ENCODE measurements around the gene RNF121.
"Not testable (repeated sequence)": the region's sequence is repeated elsewhere in the genome, so short reads cannot be mapped to it uniquely, and the experiment has no call there.

RNF121 gene

GRCh38 chr11:71928737-71929443, at the start of gene RNF121:
Gene RNF121, plus strand, starts transcription at chr11:71929046. Its CDS starts 16 bp downstream, at chr11:71929062.
- peaks cover 62% of the 10 kb centered on the region for H3K79me2 ChIP-seq (ENCODE audit: low read length)
- peak; percentile 97 for DNase-seq

GRCh38 chr11:71885806-71886205, 43.0 kb upstream of the RNF121 start:
- not testable (repeated sequence) for H3K27ac ChIP-seq (ENCODE audit: low read length); H3K9ac ChIP-seq (ENCODE audit: low read length); H3K4me1 ChIP-seq (ENCODE audit: low read length); DNase-seq; H3K36me3 ChIP-seq (replicated peaks; ENCODE audit: insufficient read depth, low read length); H3F3A ChIP-seq (ENCODE audit: insufficient read depth, low read length); H4K20me1 ChIP-seq (ENCODE audit: insufficient read depth, low read length); H2AFZ ChIP-seq (ENCODE audit: low read length); H3K4me3 ChIP-seq (ENCODE audit: low read length); H3K4me2 ChIP-seq (ENCODE audit: low read depth, low read length); H3K9me3 ChIP-seq (replicated peaks; ENCODE audit: insufficient read depth, low read length); H3K27me3 ChIP-seq (replicated peaks; ENCODE audit: insufficient read depth, low read length); H3K9me2 ChIP-seq (replicated peaks; ENCODE audit: insufficient read depth, low read length); H3K79me2 ChIP-seq (ENCODE audit: low read length)

More at GRCh38 chr11:71928737-71929443, at the start of gene RNF121:
- Histone ChIP-seq H4K20me1 (ENCODE audit: insufficient read depth, low read length) (no peaks in the 10 kb centered on the region), H3K9me2 (replicated peaks; ENCODE audit: insufficient read depth, low read length) (no peaks in the 10 kb centered on the region), H3K4me3 (ENCODE audit: low read length) (peak within 1 kb of the TSS; percentile 94), H3K4me2 (ENCODE audit: low read depth, low read length) (peak within 1 kb of the TSS; percentile 83), H3K4me1 (ENCODE audit: low read length) (peaks cover 11% of the 10 kb centered on the region), H2AFZ (ENCODE audit: low read length) (peak within 1 kb of the TSS; percentile 92), H3K27me3 (replicated peaks; ENCODE audit: insufficient read depth, low read length) (no peaks in the 10 kb centered on the region), H3K9ac (ENCODE audit: low read length) (peak within 1 kb of the TSS; percentile 95), H3K9me3 (replicated peaks; ENCODE audit: insufficient read depth, low read length) (no peaks in the 10 kb centered on the region), H3K36me3 (replicated peaks; ENCODE audit: insufficient read depth, low read length) (no peaks in the 10 kb centered on the region), H3K27ac (ENCODE audit: low read length) (peak within 1 kb of the TSS; percentile 95), H3F3A (ENCODE audit: insufficient read depth, low read length) (peaks cover 4% of the 10 kb centered on the region)
- TF ChIP-seq EZH2phosphoT487 (IDR thresholded peaks at IDR 0.05; ENCODE audit: low read length) = no peak
- no peak for TF ChIP-seq EZH2 (optimal IDR thresholded peaks at IDR 0.05; ENCODE audit: low read depth, low read length)
- TF ChIP-seq CTCF (IDR thresholded peaks at IDR 0.05; ENCODE audit: low read length) = no peak

GRCh38 chr11:71888335-71889010, 40.4 kb upstream of the RNF121 start:
- H3K79me2 ChIP-seq (ENCODE audit: low read length); H3K4me2 ChIP-seq (ENCODE audit: low read depth, low read length); H3K4me1 ChIP-seq (ENCODE audit: low read length); H3K27ac ChIP-seq (ENCODE audit: low read length); H3K36me3 ChIP-seq (replicated peaks; ENCODE audit: insufficient read depth, low read length); H2AFZ ChIP-seq (ENCODE audit: low read length); H3K27me3 ChIP-seq (replicated peaks; ENCODE audit: insufficient read depth, low read length); H3K4me3 ChIP-seq (ENCODE audit: low read length); H3K9me2 ChIP-seq (replicated peaks; ENCODE audit: insufficient read depth, low read length); H3K9ac ChIP-seq (ENCODE audit: low read length); H3F3A ChIP-seq (ENCODE audit: insufficient read depth, low read length); H4K20me1 ChIP-seq (ENCODE audit: insufficient read depth, low read length); H3K9me3 ChIP-seq (replicated peaks; ENCODE audit: insufficient read depth, low read length); DNase-seq: not testable (repeated sequence)

GRCh38 chr11:71889181-71889872, 39.5 kb upstream of the RNF121 start:
- H3K4me2 ChIP-seq (ENCODE audit: low read depth, low read length); H3K4me3 ChIP-seq (ENCODE audit: low read length); H3K27me3 ChIP-seq (replicated peaks; ENCODE audit: insufficient read depth, low read length); H3K4me1 ChIP-seq (ENCODE audit: low read length); H3K36me3 ChIP-seq (replicated peaks; ENCODE audit: insufficient read depth, low read length); H4K20me1 ChIP-seq (ENCODE audit: insufficient read depth, low read length); H3K9me3 ChIP-seq (replicated peaks; ENCODE audit: insufficient read depth, low read length); H3F3A ChIP-seq (ENCODE audit: insufficient read depth, low read length); DNase-seq; H3K27ac ChIP-seq (ENCODE audit: low read length); H2AFZ ChIP-seq (ENCODE audit: low read length); H3K9me2 ChIP-seq (replicated peaks; ENCODE audit: insufficient read depth, low read length); H3K9ac ChIP-seq (ENCODE audit: low read length); H3K79me2 ChIP-seq (ENCODE audit: low read length): not testable (repeated sequence)

Data from MM.1S (cell line).